Esophagus (tissue), 2 donors: ENCODE results near the gene RTP5. TPM values are rescaled to one million over a fixed set of nuclear protein-coding genes. Genes with fewer than 3 reads are reported as not detected.
A peak's percentile ranks its signal among the peaks of the same experiment; 100 is the strongest.

ENCODE experiments used
- H3K27ac ChIP-seq, 2 donors: one replicate each; pipeline ENCODE4 v1.5.1; 2013; ENCODE audit warnings: low read depth in 2 of 2, mild to moderate bottlenecking in 2 of 2, inconsistent platforms in 1 of 2, low read length in 1 of 2, moderate library complexity in 1 of 2
- H3K27me3 ChIP-seq, 2 donors: one replicate each; pipeline ENCODE4 v1.6.1; 2013; ENCODE audit warnings: low read length in 2 of 2, control low read depth in 1 of 2, mild to moderate bottlenecking in 1 of 2; ENCODE audit not compliant: insufficient read depth in 2 of 2, control insufficient read depth in 1 of 2
- H3K36me3 ChIP-seq, 2 donors: one replicate each; pipeline ENCODE4 v1.6.1; 2013; ENCODE audit warnings: low read length in 1 of 2; ENCODE audit not compliant: control insufficient read depth in 2 of 2, insufficient read depth in 2 of 2
- H3K4me1 ChIP-seq, 2 donors: one replicate each; pipeline ENCODE4 v1.6.1; 2013; ENCODE audit warnings: low read length in 1 of 2; ENCODE audit not compliant: control insufficient read depth in 2 of 2, insufficient read depth in 2 of 2
- H3K4me3 ChIP-seq, 2 donors: one replicate each; pipeline ENCODE4 v1.5.1; 2013; ENCODE audit warnings: low read length in 2 of 2, mild to moderate bottlenecking in 2 of 2, low read depth in 1 of 2, moderate library complexity in 1 of 2
- H3K9me3 ChIP-seq, 2 donors: one replicate each; pipeline ENCODE4 v1.6.1; 2013; ENCODE audit warnings: mild to moderate bottlenecking in 2 of 2, low read depth in 1 of 2, low read length in 1 of 2, moderate library complexity in 1 of 2; ENCODE audit not compliant: control insufficient read depth in 2 of 2, insufficient read depth in 1 of 2
- WGBS, 2 donors: extraction: QIAGEN DNeasy Blood & Tissue Kit; methylation state at CpG; one replicate each; pipeline ENCODE4 v1.1.7; 2013; 5-methylcytosine and 5-hydroxymethylcytosine counted together
- polyA plus RNA-seq, 2 donors: library from polyadenylated mRNA; stranded (reverse); fragments of 200-250 nt; gene quantifications; one replicate each; pipeline ENCODE4 v1.2.3, GENCODE V29; 2013
- donor health status: healthy with polysubstance abuse.
- donor health status: Bipolar disorder and iron deficiency.

Gene RTP5
- polyA plus RNA-seq, 2 donors = 0.06 to 0.28 TPM

- H3K4me1 ChIP-seq = peaks cover 3 to 10% of the 10 kb centered on the region in 2 donors
- no peaks in the 10 kb centered on the region for H3K27me3 ChIP-seq
- H3K9me3 ChIP-seq = no peaks in the 10 kb centered on the region
- H3K4me3 ChIP-seq = peak overlapping the region in 1 of 2 donors; percentile 2
- H3K27ac ChIP-seq = no peak overlapping the region
- 79 to 80% methylated on average over 16 to 18 of the region's 18 CpGs for WGBS, 2 donors
- H3K36me3 ChIP-seq = no peaks in the 10 kb centered on the region
Measured at GRCh38 chr2:241857572-241858121, 11.9 kb upstream of the RTP5 start.

GRCh38 chr2:241858206-241859016 is 11.1 kb upstream of the RTP5 start, which contains the start of gene PDCD1:
PDCD1 (minus strand) TSS chr2:241858894; CDS start chr2:241858838, 56 bp downstream.
- 47 to 54% methylated on average over 24 to 28 of the region's 28 CpGs for WGBS, 2 donors
- Histone ChIP-seq H3K27ac (peak within 1 kb of the TSS; percentile 68 to 69), H3K9me3 (peaks cover 0 to 2% of the 10 kb centered on the region in 2 donors), H3K4me3 (peak within 1 kb of the TSS in 1 of 2 donors; percentile 46), H3K27me3 (no peaks in the 10 kb centered on the region), H3K36me3 (no peaks in the 10 kb centered on the region), H3K4me1 (peaks cover 3 to 13% of the 10 kb centered on the region in 2 donors)

GRCh38 chr2:241859017-241859435 is 10.5 kb upstream of the RTP5 start:
- WGBS, 2 donors = 27 to 53% methylated on average over 3 to 9 of the region's 9 CpGs
- Histone ChIP-seq H3K4me1 (peaks cover 5 to 13% of the 10 kb centered on the region in 2 donors), H3K27ac (peak overlapping the region; percentile 68 to 69)

GRCh38 chr2:241859436-241860183 is 9.9 kb upstream of the RTP5 start:
- H3K4me3 ChIP-seq = no peak overlapping the region
- WGBS, 2 donors = 17 to 21% methylated on average over 30 of the region's 30 CpGs
- H3K36me3 ChIP-seq = peaks cover 0 to 3% of the 10 kb centered on the region in 2 donors
- H3K9me3 ChIP-seq = peaks cover 0 to 6% of the 10 kb centered on the region in 2 donors
- H3K27me3 ChIP-seq = no peaks in the 10 kb centered on the region
- peaks cover 5 to 18% of the 10 kb centered on the region in 2 donors for H3K4me1 ChIP-seq
- peak overlapping the region; percentile 68 to 69 for H3K27ac ChIP-seq

More at GRCh38 chr2:241859017-241859435, 10.5 kb upstream of the RTP5 start:
- Histone ChIP-seq H3K9me3 (peaks cover 0 to 2% of the 10 kb centered on the region in 2 donors), H3K4me3 (no peak overlapping the region), H3K36me3 (no peaks in the 10 kb centered on the region), H3K27me3 (no peaks in the 10 kb centered on the region)

GRCh38 chr2:241860184-241861078 is 9.1 kb upstream of the RTP5 start:
- Histone ChIP-seq H3K4me1 (peaks cover 5 to 24% of the 10 kb centered on the region in 2 donors), H3K36me3 (peaks cover 0 to 3% of the 10 kb centered on the region in 2 donors), H3K27me3 (no peaks in the 10 kb centered on the region), H3K4me3 (no peak overlapping the region), H3K27ac (peak overlapping the region; percentile 40 to 69), H3K9me3 (peaks cover 0 to 14% of the 10 kb centered on the region in 2 donors)
- 81 to 82% methylated on average over 10 of the region's 10 CpGs for WGBS, 2 donors

GRCh38 chr2:241861264-241861663 is 8.3 kb upstream of the RTP5 start:
- peaks cover 0 to 18% of the 10 kb centered on the region in 2 donors for H3K9me3 ChIP-seq
- no peak overlapping the region for H3K4me3 ChIP-seq
- H3K27me3 ChIP-seq = no peaks in the 10 kb centered on the region
- H3K36me3 ChIP-seq = peaks cover 0 to 3% of the 10 kb centered on the region in 2 donors
- 92 to 98% methylated on average over 1 of the region's 1 CpG for WGBS, 2 donors
- no peak overlapping the region for H3K27ac ChIP-seq
- H3K4me1 ChIP-seq = peaks cover 5 to 26% of the 10 kb centered on the region in 2 donors

GRCh38 chr2:241862093-241862492 is 7.4 kb upstream of the RTP5 start:
- no peak overlapping the region for H3K27ac ChIP-seq
- H3K36me3 ChIP-seq = peaks cover 0 to 3% of the 10 kb centered on the region in 2 donors
- WGBS, 2 donors = 78 to 81% methylated on average over 8 of the region's 8 CpGs
- no peaks in the 10 kb centered on the region for H3K27me3 ChIP-seq
- H3K4me1 ChIP-seq = peaks cover 5 to 26% of the 10 kb centered on the region in 2 donors
- no peak overlapping the region for H3K4me3 ChIP-seq
- H3K9me3 ChIP-seq = peaks cover 0 to 18% of the 10 kb centered on the region in 2 donors

GRCh38 chr2:241862775-241863535 is 6.6 kb upstream of the RTP5 start:
- H3K36me3 ChIP-seq = peaks cover 0 to 3% of the 10 kb centered on the region in 2 donors
- no peak overlapping the region for H3K27ac ChIP-seq
- 75 to 81% methylated on average over 22 of the region's 22 CpGs for WGBS, 2 donors
- H3K4me1 ChIP-seq = peaks cover 8 to 26% of the 10 kb centered on the region in 2 donors
- no peaks in the 10 kb centered on the region for H3K27me3 ChIP-seq
- peaks cover 0 to 18% of the 10 kb centered on the region in 2 donors for H3K9me3 ChIP-seq
- peak overlapping the region in 1 of 2 donors; percentile 19 for H3K4me3 ChIP-seq
